ENCODE measurements around the gene DEPDC1.

DNA sequence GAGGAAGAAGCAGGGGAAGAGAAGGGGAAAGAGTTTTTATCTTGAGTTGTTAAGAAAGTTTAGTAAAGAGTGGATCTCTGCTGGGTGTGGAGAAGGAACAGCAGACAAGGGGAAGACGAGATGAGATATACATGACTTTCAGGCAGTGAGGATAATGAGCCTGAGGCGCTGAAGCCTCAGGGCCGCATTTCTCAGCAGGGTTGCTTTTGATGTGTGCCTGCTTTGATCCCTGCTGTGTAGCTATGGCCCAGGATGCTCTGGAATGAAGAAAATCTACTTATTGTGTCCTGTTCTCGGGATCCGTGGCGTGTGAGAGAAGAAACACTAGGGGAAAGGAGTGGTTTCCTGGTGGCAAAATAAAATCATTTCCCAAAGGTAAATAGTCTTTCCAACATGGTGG is 32.0 kb downstream of the DEPDC1 start:
- TF ChIP-seq MAX (IDR thresholded peaks at IDR 0.05) (no peak), YY1 (IDR thresholded peaks at IDR 0.05) (no peak), CTCF (IDR thresholded peaks at IDR 0.05; ENCODE audit: low read depth, low read length, missing input control) (no peak), ATF3 (IDR thresholded peaks at IDR 0.05) (no peak), EGR1 (IDR thresholded peaks at IDR 0.05; ENCODE audit: low read depth in 2 of 2) (no peak), RXRA (IDR thresholded peaks at IDR 0.05) (no peak), RAD21 (IDR thresholded peaks at IDR 0.05) (no peak), TAF1 (conservative IDR thresholded peaks at IDR 0.05) (no peak)
- TF ChIP-seq, protein P1, sequence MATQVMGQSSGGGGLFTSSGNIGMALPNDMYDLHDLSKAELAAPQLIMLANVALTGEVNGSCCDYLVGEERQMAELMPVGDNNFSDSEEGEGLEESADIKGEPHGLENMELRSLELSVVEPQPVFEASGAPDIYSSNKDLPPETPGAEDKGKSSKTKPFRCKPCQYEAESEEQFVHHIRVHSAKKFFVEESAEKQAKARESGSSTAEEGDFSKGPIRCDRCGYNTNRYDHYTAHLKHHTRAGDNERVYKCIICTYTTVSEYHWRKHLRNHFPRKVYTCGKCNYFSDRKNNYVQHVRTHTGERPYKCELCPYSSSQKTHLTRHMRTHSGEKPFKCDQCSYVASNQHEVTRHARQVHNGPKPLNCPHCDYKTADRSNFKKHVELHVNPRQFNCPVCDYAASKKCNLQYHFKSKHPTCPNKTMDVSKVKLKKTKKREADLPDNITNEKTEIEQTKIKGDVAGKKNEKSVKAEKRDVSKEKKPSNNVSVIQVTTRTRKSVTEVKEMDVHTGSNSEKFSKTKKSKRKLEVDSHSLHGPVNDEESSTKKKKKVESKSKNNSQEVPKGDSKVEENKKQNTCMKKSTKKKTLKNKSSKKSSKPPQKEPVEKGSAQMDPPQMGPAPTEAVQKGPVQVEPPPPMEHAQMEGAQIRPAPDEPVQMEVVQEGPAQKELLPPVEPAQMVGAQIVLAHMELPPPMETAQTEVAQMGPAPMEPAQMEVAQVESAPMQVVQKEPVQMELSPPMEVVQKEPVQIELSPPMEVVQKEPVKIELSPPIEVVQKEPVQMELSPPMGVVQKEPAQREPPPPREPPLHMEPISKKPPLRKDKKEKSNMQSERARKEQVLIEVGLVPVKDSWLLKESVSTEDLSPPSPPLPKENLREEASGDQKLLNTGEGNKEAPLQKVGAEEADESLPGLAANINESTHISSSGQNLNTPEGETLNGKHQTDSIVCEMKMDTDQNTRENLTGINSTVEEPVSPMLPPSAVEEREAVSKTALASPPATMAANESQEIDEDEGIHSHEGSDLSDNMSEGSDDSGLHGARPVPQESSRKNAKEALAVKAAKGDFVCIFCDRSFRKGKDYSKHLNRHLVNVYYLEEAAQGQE (IDR thresholded peaks at IDR 0.05) = no peak

Measured in liver (tissue), 3 donors.